HG02571 (cell line): ENCODE data around the gene BRCA1.
"Not testable (repeated sequence)": the region's sequence is repeated elsewhere in the genome, so short reads cannot be mapped to it uniquely, and the experiment has no call there.

ENCODE experiments used
- ATAC-seq: cut with Tn5 transposase; IDR thresholded peaks from one replicate; pipeline ENCODE4 v1.9.1; 2021; ENCODE audit warnings: mild to moderate bottlenecking, moderate library complexity; ENCODE audit not compliant: unreplicated experiment

BRCA1 gene

GRCh38 chr17:43070257-43070656 lies 54.9 kb downstream of the BRCA1 start:
- no peak for ATAC-seq

- ATAC-seq: no peak
These were observed 55.7 kb downstream of the BRCA1 start for GRCh38 chr17:43069368-43069898.

GRCh38 chr17:43068570-43069367 lies 56.4 kb downstream of the BRCA1 start:
- ATAC-seq: no peak

GRCh38 chr17:43062984-43063638 lies 62.1 kb downstream of the BRCA1 start:
- ATAC-seq: no peak

- no peak for ATAC-seq
These were observed 69.1 kb downstream of the BRCA1 start for GRCh38 chr17:43056051-43056450.

- ATAC-seq: not testable (repeated sequence)
These were observed 72.2 kb downstream of the BRCA1 start for GRCh38 chr17:43053008-43053407.

GRCh38 chr17:43051969-43052368 lies 73.2 kb downstream of the BRCA1 start:
- no peak for ATAC-seq

GRCh38 chr17:43044024-43044423 lies 81.1 kb downstream of the BRCA1 start:
- no peak for ATAC-seq

GRCh38 chr17:43043307-43043706 lies 81.9 kb downstream of the BRCA1 start:
- ATAC-seq: no peak

GRCh38 chr17:43042025-43042628 lies 83.0 kb downstream of the BRCA1 start:
- ATAC-seq: no peak

GRCh38 chr17:43040655-43041054 lies 84.5 kb downstream of the BRCA1 start:
- no peak for ATAC-seq

GRCh38 chr17:43039646-43040045 lies 85.5 kb downstream of the BRCA1 start:
- no peak for ATAC-seq

- ATAC-seq: no peak
These were observed 90.3 kb downstream of the BRCA1 start for GRCh38 chr17:43034894-43035293.

- no peak for ATAC-seq
These were observed 90.9 kb downstream of the BRCA1 start for GRCh38 chr17:43033948-43034881.

- no peak for ATAC-seq
These were observed 93.5 kb downstream of the BRCA1 start for GRCh38 chr17:43031666-43032065.

- no peak for ATAC-seq
These were observed 94.9 kb downstream of the BRCA1 start for GRCh38 chr17:43030137-43030767.

- ATAC-seq: no peak
These were observed 96.8 kb downstream of the BRCA1 start for GRCh38 chr17:43028221-43028861.

- no peak for ATAC-seq
These were observed 97.8 kb downstream of the BRCA1 start for GRCh38 chr17:43027091-43028032.

GRCh38 chr17:43026595-43026994 lies 98.6 kb downstream of the BRCA1 start:
- ATAC-seq: no peak
